A549 (cell line): ENCODE data around the gene TATDN3. TPM values are rescaled to one million over a fixed set of nuclear protein-coding genes. Genes with fewer than 3 reads are reported as not detected.

Source experiments
- ATAC-seq, 2 experiments: fragments of 200-7000 bp in 1 of 2; fragments of >200 bp in 1 of 2; cut with Nextera tagmentation in 1 of 2; cut with Tn5 transposase in 1 of 2; 3 replicates each; pipeline versions ENCODE4 v1.8.0 to v1.9.1; 2018 to 2020; ENCODE audit warnings: mild to moderate bottlenecking in 1 of 2, moderate library complexity in 1 of 2
- CTCF ChIA-PET: fragments of 300-600 bp; sonication (Branson Sonifier 250); formaldehyde crosslinking; extraction: SDS; loops from one replicate; lab custom pipeline; 2021; ENCODE audit warnings: antibody characterized with exemption, inconsistent platforms; lab: Yijun Ruan, JAX
- POLR2A ChIA-PET: fragments of 350-600 bp; formaldehyde crosslinking; extraction: SDS; loops from one replicate; lab custom pipeline; 2021; ENCODE audit warnings: antibody characterized with exemption, inconsistent platforms; lab: Yijun Ruan, JAX
- DNase-seq, 2 experiments: peaks; one replicate each; pipeline versions ENCODE4 v3.0.0 to v3.0.0-alpha.2; 2011 to 2016; ENCODE audit warnings: low read depth in 1 of 2, low spot score in 1 of 2
- FAIRE-seq: peaks from 2 replicates; lab custom pipeline; 2011; peaks lifted over from hg19 to GRCh38; lab: Jason Lieb, UNC
- H3K27ac ChIP-seq, 2 experiments: fragments of >200 bp; sonication (Bioruptor Twin); formaldehyde crosslinking; 3 replicates each; pipeline ENCODE4 v1.5.1; 2016 to 2017
- H3K4me1 ChIP-seq: fragments of >200 bp; sonication (Bioruptor Twin); formaldehyde crosslinking; 3 replicates; pipeline ENCODE4 v1.6.1; 2016
- H3K4me2 ChIP-seq: fragments of >200 bp; sonication (Bioruptor Twin); formaldehyde crosslinking; 3 replicates; pipeline ENCODE4 v1.6.1; 2016
- H3K4me3 ChIP-seq: fragments of >200 bp; sonication (Bioruptor Twin); formaldehyde crosslinking; 3 replicates; pipeline ENCODE4 v1.5.1; 2016
- H3K9me3 ChIP-seq: fragments of >200 bp; sonication (Bioruptor Twin); formaldehyde crosslinking; 3 replicates; pipeline ENCODE4 v1.6.1; 2016
- ATOH8 ChIP-seq: fragments of 250-450 bp; sonication (Bioruptor Pico); IDR thresholded peaks from 2 replicates; pipeline ENCODE4 v1.5.0; 2020; ENCODE audit warnings: low read depth, mild to moderate bottlenecking, moderate library complexity
- BCL3 ChIP-seq: fragments of >200 bp; sonication (Bioruptor Twin); formaldehyde crosslinking; IDR thresholded peaks from 3 replicates; pipeline ENCODE4 v1.6.1; 2016
- CBX2 ChIP-seq: fragments of 200-600 bp; sonication (generic); IDR thresholded peaks from 2 replicates; pipeline ENCODE4 v1.6.1; 2016; ENCODE audit warnings: low read depth, mild to moderate bottlenecking, borderline replicate concordance
- FOSL2 ChIP-seq, 2 experiments: fragments of 450-650 bp in 1 of 2; fragments of >200 bp in 1 of 2; sonication (Bioruptor Twin) in 1 of 2; formaldehyde crosslinking; IDR thresholded peaks; 2 replicates each; pipeline versions ENCODE4 v1.5.0 to v1.6.1; 2016 to 2020; ENCODE audit warnings: mild to moderate bottlenecking in 1 of 2, moderate library complexity in 1 of 2
- FOXS1 ChIP-seq: fragments of 250-450 bp; sonication (Bioruptor Pico); IDR thresholded peaks from 2 replicates; pipeline ENCODE4 v1.5.0; 2020; ENCODE audit warnings: mild to moderate bottlenecking, moderate library complexity
- HEYL ChIP-seq: fragments of 250-450 bp; sonication (Bioruptor Pico); IDR thresholded peaks from 2 replicates; pipeline ENCODE4 v1.8.0; 2021; ENCODE audit warnings: mild to moderate bottlenecking, moderate library complexity
- HMGXB4 ChIP-seq: fragments of 250-450 bp; sonication (Bioruptor Pico); IDR thresholded peaks from 2 replicates; pipeline ENCODE4 v1.5.0; 2021; ENCODE audit warnings: mild to moderate bottlenecking, moderate library complexity, borderline replicate concordance
- HOXA7 ChIP-seq: fragments of 250-450 bp; sonication (Bioruptor Pico); IDR thresholded peaks from 2 replicates; pipeline ENCODE4 v1.5.0; 2020; ENCODE audit warnings: mild to moderate bottlenecking, moderate library complexity
- HOXB5 ChIP-seq: fragments of 250-450 bp; sonication (Bioruptor Pico); IDR thresholded peaks from 2 replicates; pipeline ENCODE4 v1.5.0; 2020; ENCODE audit warnings: mild to moderate bottlenecking, moderate library complexity
- KDM5A ChIP-seq: fragments of 200-600 bp; sonication (generic); IDR thresholded peaks from 2 replicates; pipeline ENCODE4 v1.6.1; 2016; ENCODE audit warnings: antibody characterized with exemption, mild to moderate bottlenecking
- NR3C1 ChIP-seq: fragments of >200 bp; sonication (Bioruptor Twin); formaldehyde crosslinking; IDR thresholded peaks from 3 replicates; pipeline ENCODE4 v1.6.1; 2017
- PHF8 ChIP-seq: fragments of 200-600 bp; sonication (generic); IDR thresholded peaks from 2 replicates; pipeline ENCODE4 v1.6.1; 2016; ENCODE audit warnings: low read depth, mild to moderate bottlenecking, antibody characterized with exemption, moderate library complexity, borderline replicate concordance
- POLR2AphosphoS2 ChIP-seq: conservative IDR thresholded peaks from 2 replicates; pipeline ENCODE4 v1.6.1; 2012; ENCODE audit warnings: low read length, improper control_type of control experiment, inconsistent platforms
- RARB ChIP-seq: fragments of 250-450 bp; sonication (Bioruptor Pico); IDR thresholded peaks from 2 replicates; pipeline ENCODE4 v1.8.0; 2021; ENCODE audit warnings: mild to moderate bottlenecking, moderate library complexity
- RCOR1 ChIP-seq: fragments of 150-350 bp; IDR thresholded peaks from 2 replicates; pipeline ENCODE4 v1.6.1; 2014; ENCODE audit warnings: antibody characterized with exemption, low read length, low read depth
- REST ChIP-seq: fragments of 200-600 bp; sonication (generic); IDR thresholded peaks from 2 replicates; pipeline ENCODE4 v1.6.1; 2016; ENCODE audit warnings: antibody characterized with exemption, mild to moderate bottlenecking, moderate library complexity
- RFX5 ChIP-seq: fragments of 450-650 bp; IDR thresholded peaks from 2 replicates; pipeline ENCODE4 v1.7.1; 2014; ENCODE audit warnings: antibody characterized with exemption, mild to moderate bottlenecking, moderate library complexity
- SMC3 ChIP-seq: fragments of >200 bp; sonication (Bioruptor Twin); formaldehyde crosslinking; IDR thresholded peaks from 3 replicates; pipeline ENCODE4 v1.6.1; 2018; ENCODE audit warnings: inconsistent platforms
- USF2 ChIP-seq: fragments of 450-650 bp; IDR thresholded peaks from 2 replicates; pipeline ENCODE4 v1.6.1; 2014; ENCODE audit warnings: antibody characterized with exemption
- ZNF302 ChIP-seq: fragments of 250-450 bp; sonication (Bioruptor Pico); IDR thresholded peaks from 2 replicates; pipeline ENCODE4 v1.9.0; 2021; ENCODE audit warnings: inconsistent platforms, mild to moderate bottlenecking, moderate library complexity
- WGBS: methylation state at CpG from one replicate; pipeline ENCODE4 v1.1.6; 2017; ENCODE audit errors: missing lambda C conversion rate; 5-methylcytosine and 5-hydroxymethylcytosine counted together
- polyA plus RNA-seq, 4 experiments: library from polyadenylated mRNA; depleted of rRNA in 3 of 4; stranded (reverse); fragments of >200 nt; fragmentation: RNase III in 1 of 4; extraction: RNeasy Plus Mini Kit Qiagen cat#74134 plus additional on column Dnase treatment in 1 of 4; gene quantifications; 2 replicates in 3 of 4; 3 replicates in 1 of 4; pipeline ENCODE4 v1.2.3, GENCODE V29; 2011 to 2017

The TATDN3 gene
- polyA plus RNA-seq, 2 of the 4 experiments (the other 2 are of a cell fraction) = 11.1 to 22.6 TPM

GRCh38 chr1:212753749-212754148 lies 37.9 kb upstream of the TATDN3 start:
- no peak for FAIRE-seq
- POLR2A ChIA-PET = no interaction called here

GRCh38 chr1:212754193-212754592 lies 37.5 kb upstream of the TATDN3 start:
- ATAC-seq (no peak), DNase-seq (no peak), FAIRE-seq (no peak)
- Histone ChIP-seq H3K9me3 (no peaks in the 10 kb centered on the region), H3K4me2 (no peak overlapping the region), H3K27ac (no peak overlapping the region), H3K4me3 (no peak overlapping the region), H3K4me1 (peaks cover 12% of the 10 kb centered on the region)
- ChIA-PET CTCF (interaction anchor here (0.6 to 5.6 kb wide), 6 partner anchors 9 to 297 kb away, joined by 3 to 53 read pairs (median 4); partner anchors contain the start of gene BATF3), POLR2A (no interaction called here)
- no peak for TF ChIP-seq REST
- no peak for TF ChIP-seq HOXA7 (CRISPR knock-in tag)
- no peak for TF ChIP-seq HEYL
- TF ChIP-seq RARB (CRISPR knock-in tag) = no peak
- TF ChIP-seq SMC3 = no peak
- no peak for TF ChIP-seq RFX5
- TF ChIP-seq POLR2AphosphoS2 = no peak
- no peak for TF ChIP-seq FOSL2 (IDR thresholded peaks at IDR 0.05)
- no peak for TF ChIP-seq FOSL2 (CRISPR knock-in tag; IDR thresholded peaks at IDR 0.05)
- no peak for TF ChIP-seq ZNF302
- TF ChIP-seq PHF8 = no peak
- WGBS = 92% methylated on average over 8 of the region's 8 CpGs

More at GRCh38 chr1:212753749-212754148, 37.9 kb upstream of the TATDN3 start:
- Histone ChIP-seq H3K4me3 (no peak overlapping the region), H3K9me3 (no peaks in the 10 kb centered on the region), H3K27ac (no peak overlapping the region), H3K4me1 (peaks cover 12% of the 10 kb centered on the region), H3K4me2 (no peak overlapping the region)
- TF ChIP-seq RCOR1 (no peak), HMGXB4 (CRISPR knock-in tag) (no peak)
- CTCF ChIA-PET = interaction anchor here (0.6 to 5.6 kb wide), 4 partner anchors 22 to 298 kb away, joined by 3 to 53 read pairs (median 4); no protein-coding TSS in a partner anchor
- no peak for ATAC-seq
- no peak for DNase-seq

GRCh38 chr1:212754680-212755079 lies 37.0 kb upstream of the TATDN3 start:
- H3K27ac ChIP-seq = no peak overlapping the region
- ChIA-PET POLR2A (no interaction called here), CTCF (interaction anchor here (0.7 to 1.2 kb wide), 6 partner anchors 8 to 348 kb away, joined by 3 to 5 read pairs (median 4); partner anchors contain the start of gene BATF3)
- no peaks in the 10 kb centered on the region for H3K9me3 ChIP-seq
- H3K4me2 ChIP-seq = no peak overlapping the region
- ATAC-seq = 0 out of 6 replicates have a peak, but pooled peaks of 1 of the 2 experiments have one; percentile 29
- H3K4me1 ChIP-seq = peaks cover 12% of the 10 kb centered on the region
- no peak overlapping the region for H3K4me3 ChIP-seq
- no peak for DNase-seq
- no peak for FAIRE-seq
- 39% methylated on average over 1 of the region's 1 CpG for WGBS
- TF ChIP-seq BCL3 (no peak), KDM5A (no peak), HOXB5 (no peak), ATOH8 (no peak), NR3C1 (no peak), FOXS1 (CRISPR knock-in tag) (no peak), USF2 (no peak), REST (no peak), PHF8 (no peak), CBX2 (no peak)
